Measurements from ENCODE around the gene HPN.

The HPN gene

DNA sequence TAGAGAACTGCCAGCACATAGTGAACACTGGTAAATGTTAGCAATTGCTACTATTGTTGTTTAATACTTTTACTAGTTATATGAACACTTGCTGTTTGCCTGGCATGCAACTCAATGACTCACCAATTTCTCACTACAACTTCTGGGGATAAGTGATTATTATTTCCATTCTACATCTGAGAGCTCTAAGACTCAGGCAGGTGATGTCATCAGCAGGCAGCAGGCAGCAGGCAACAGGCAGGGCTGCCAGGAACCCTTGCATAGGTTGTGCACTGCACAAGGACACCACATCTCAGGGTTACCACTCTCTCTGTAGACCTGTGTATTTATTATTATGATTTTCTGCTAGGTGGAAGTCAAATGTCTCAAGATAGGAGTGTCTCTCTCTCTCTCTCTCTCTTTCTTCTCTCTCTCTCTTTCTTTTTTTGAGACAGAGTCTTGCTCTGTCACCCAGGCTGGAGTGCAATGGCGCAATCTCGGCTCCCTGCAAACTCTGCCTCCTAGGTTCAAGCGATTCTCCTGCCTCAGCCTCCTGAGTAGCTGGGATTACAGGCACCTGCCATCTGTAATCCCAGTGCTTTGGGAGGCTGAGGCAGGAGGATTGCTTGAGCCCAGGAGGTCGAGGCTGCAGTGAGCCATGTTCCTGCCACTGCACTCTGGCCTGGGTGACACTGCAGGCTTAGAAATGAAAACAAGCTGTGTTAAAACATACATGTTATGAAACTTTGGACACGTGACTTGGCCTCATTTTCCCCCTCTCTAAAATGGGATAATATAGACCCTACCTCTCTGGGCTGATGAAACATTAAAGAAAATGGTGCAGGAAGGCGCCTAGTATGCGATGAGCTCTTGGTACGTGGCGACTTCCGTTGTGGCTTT is 22.7 kb downstream of the HPN start:
- no peaks in the 10 kb centered on the region for H3F3A ChIP-seq (ENCODE audit: control insufficient read depth, insufficient read depth)
- H3K9me2 ChIP-seq (replicated peaks; ENCODE audit: control insufficient read depth, low read length) = no peaks in the 10 kb centered on the region
- H3K27ac ChIP-seq (ENCODE audit: low read depth, low read length) = no peak overlapping the region
- no peak overlapping the region for H3K4me3 ChIP-seq (ENCODE audit: low read length)
- H4K20me1 ChIP-seq (ENCODE audit: control insufficient read depth, insufficient read depth, low read depth, low read length) = no peaks in the 10 kb centered on the region
- peaks cover 5% of the 10 kb centered on the region; the same call in 1 of the 2 replicates for H3K27me3 ChIP-seq (ENCODE audit: control insufficient read depth, low read length)
- no peak overlapping the region for H3K4me2 ChIP-seq (ENCODE audit: low read length)
- TF ChIP-seq, protein P1, sequence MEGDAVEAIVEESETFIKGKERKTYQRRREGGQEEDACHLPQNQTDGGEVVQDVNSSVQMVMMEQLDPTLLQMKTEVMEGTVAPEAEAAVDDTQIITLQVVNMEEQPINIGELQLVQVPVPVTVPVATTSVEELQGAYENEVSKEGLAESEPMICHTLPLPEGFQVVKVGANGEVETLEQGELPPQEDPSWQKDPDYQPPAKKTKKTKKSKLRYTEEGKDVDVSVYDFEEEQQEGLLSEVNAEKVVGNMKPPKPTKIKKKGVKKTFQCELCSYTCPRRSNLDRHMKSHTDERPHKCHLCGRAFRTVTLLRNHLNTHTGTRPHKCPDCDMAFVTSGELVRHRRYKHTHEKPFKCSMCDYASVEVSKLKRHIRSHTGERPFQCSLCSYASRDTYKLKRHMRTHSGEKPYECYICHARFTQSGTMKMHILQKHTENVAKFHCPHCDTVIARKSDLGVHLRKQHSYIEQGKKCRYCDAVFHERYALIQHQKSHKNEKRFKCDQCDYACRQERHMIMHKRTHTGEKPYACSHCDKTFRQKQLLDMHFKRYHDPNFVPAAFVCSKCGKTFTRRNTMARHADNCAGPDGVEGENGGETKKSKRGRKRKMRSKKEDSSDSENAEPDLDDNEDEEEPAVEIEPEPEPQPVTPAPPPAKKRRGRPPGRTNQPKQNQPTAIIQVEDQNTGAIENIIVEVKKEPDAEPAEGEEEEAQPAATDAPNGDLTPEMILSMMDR (IDR thresholded peaks at IDR 0.05; ENCODE audit: low read depth, low read length, poor library complexity, severe bottlenecking) = no peak
- TF ChIP-seq EZH2phosphoT487 (IDR thresholded peaks at IDR 0.05; ENCODE audit: borderline replicate concordance, low read length) = no peak
- H3K79me2 ChIP-seq (ENCODE audit: control insufficient read depth, low read length) = no peaks in the 10 kb centered on the region
- H3K36me3 ChIP-seq (ENCODE audit: control insufficient read depth, low read length) = no peaks in the 10 kb centered on the region
- H3K9me3 ChIP-seq (ENCODE audit: control insufficient read depth, insufficient read depth, low read length) = no peaks in the 10 kb centered on the region
- peaks cover 16% of the 10 kb centered on the region for H3K4me1 ChIP-seq (ENCODE audit: control insufficient read depth, low read length)

- no peak overlapping the region for H3K4me3 ChIP-seq (ENCODE audit: low read length)
- no peak for TF ChIP-seq EZH2phosphoT487 (IDR thresholded peaks at IDR 0.05; ENCODE audit: borderline replicate concordance, low read length)
- TF ChIP-seq, protein P1 (IDR thresholded peaks at IDR 0.05; ENCODE audit: low read depth, low read length, poor library complexity, severe bottlenecking) = no peak
- H3K4me1 ChIP-seq (ENCODE audit: control insufficient read depth, low read length) = peaks cover 26% of the 10 kb centered on the region
- H3K36me3 ChIP-seq (ENCODE audit: control insufficient read depth, low read length) = no peaks in the 10 kb centered on the region
- H4K20me1 ChIP-seq (ENCODE audit: control insufficient read depth, insufficient read depth, low read depth, low read length) = no peaks in the 10 kb centered on the region
- no peaks in the 10 kb centered on the region for H3K9me2 ChIP-seq (replicated peaks; ENCODE audit: control insufficient read depth, low read length)
- H3K27me3 ChIP-seq (ENCODE audit: control insufficient read depth, low read length) = peaks cover 5% of the 10 kb centered on the region; the same call in 1 of the 2 replicates
- H3K9me3 ChIP-seq (ENCODE audit: control insufficient read depth, insufficient read depth, low read length) = no peaks in the 10 kb centered on the region
- H3F3A ChIP-seq (ENCODE audit: control insufficient read depth, insufficient read depth) = 0 out of 2 replicates have a peak, but pooled peaks cover 3% of the 10 kb centered on the region
- H3K4me2 ChIP-seq (ENCODE audit: low read length) = no peak overlapping the region
- no peaks in the 10 kb centered on the region for H3K79me2 ChIP-seq (ENCODE audit: control insufficient read depth, low read length)
- no peak overlapping the region for H3K27ac ChIP-seq (ENCODE audit: low read depth, low read length)
Measured at GRCh38 chr19:35065574-35065973, 24.1 kb downstream of the HPN start.

- Histone ChIP-seq H3K27me3 (ENCODE audit: control insufficient read depth, low read length) (peaks cover 5% of the 10 kb centered on the region; the same call in 1 of the 2 replicates), H3K9me3 (ENCODE audit: control insufficient read depth, insufficient read depth, low read length) (no peaks in the 10 kb centered on the region), H3K4me1 (ENCODE audit: control insufficient read depth, low read length) (peaks cover 26% of the 10 kb centered on the region), H4K20me1 (ENCODE audit: control insufficient read depth, insufficient read depth, low read depth, low read length) (no peaks in the 10 kb centered on the region), H3K79me2 (ENCODE audit: control insufficient read depth, low read length) (no peaks in the 10 kb centered on the region), H3K36me3 (ENCODE audit: control insufficient read depth, low read length) (no peaks in the 10 kb centered on the region), H3F3A (ENCODE audit: control insufficient read depth, insufficient read depth) (0 out of 2 replicates have a peak, but pooled peaks cover 3% of the 10 kb centered on the region), H3K4me3 (ENCODE audit: low read length) (no peak overlapping the region), H3K9me2 (replicated peaks; ENCODE audit: control insufficient read depth, low read length) (no peaks in the 10 kb centered on the region), H3K4me2 (ENCODE audit: low read length) (no peak overlapping the region), H3K27ac (ENCODE audit: low read depth, low read length) (no peak overlapping the region)
- no peak for TF ChIP-seq EZH2phosphoT487 (IDR thresholded peaks at IDR 0.05; ENCODE audit: borderline replicate concordance, low read length)
- TF ChIP-seq, protein P1 (IDR thresholded peaks at IDR 0.05; ENCODE audit: low read depth, low read length, poor library complexity, severe bottlenecking) = no peak
Measured at GRCh38 chr19:35066121-35066520, 24.6 kb downstream of the HPN start.

All from DOHH2 (cell line).